Cortex of kidney (tissue), 1 donor: ENCODE measurements around the gene IRF6.

ENCODE experiments used
- DNase-seq: peaks from one replicate; lab custom pipeline; 2025; lab: John Stamatoyannopoulos, UW

IRF6 gene

GRCh38 chr1:209790286-209791193, 15.4 kb downstream of the IRF6 start:
- no peak for DNase-seq

- no peak for DNase-seq
Observed at GRCh38 chr1:209789245-209789644, 16.7 kb downstream of the IRF6 start.

- no peak for DNase-seq
Observed at GRCh38 chr1:209787551-209787950, 18.4 kb downstream of the IRF6 start.

- DNase-seq: no peak
Observed at GRCh38 chr1:209786146-209786545, 19.8 kb downstream of the IRF6 start.

- no peak for DNase-seq
Observed at GRCh38 chr1:209785592-209785991, 20.4 kb downstream of the IRF6 start.

- peak; percentile 30 for DNase-seq
Observed at GRCh38 chr1:209784265-209785169, 21.4 kb downstream of the IRF6 start, which contains the start of gene C1orf74. TSS of gene C1orf74 (minus strand) at chr1:209784559. CDS start at chr1:209783634, 925 bp downstream.

- no peak for DNase-seq
Observed at GRCh38 chr1:209783386-209783785, 22.6 kb downstream of the IRF6 start.

- DNase-seq: no peak
Observed at GRCh38 chr1:209780268-209780667, 25.7 kb downstream of the IRF6 start.

GRCh38 chr1:209778102-209778501, 27.8 kb downstream of the IRF6 start:
- DNase-seq: no peak

- no peak for DNase-seq
Observed at GRCh38 chr1:209777587-209777986, 28.4 kb downstream of the IRF6 start.

- DNase-seq: no peak
Observed at GRCh38 chr1:209775678-209776077, 30.3 kb downstream of the IRF6 start.

GRCh38 chr1:209774592-209774991, 31.4 kb downstream of the IRF6 start:
- no peak for DNase-seq

- no peak for DNase-seq
Observed at GRCh38 chr1:209772126-209772525, 33.8 kb downstream of the IRF6 start.

- DNase-seq: no peak
Observed at GRCh38 chr1:209770636-209771415, 35.1 kb downstream of the IRF6 start.

GRCh38 chr1:209769971-209770370, 36.0 kb downstream of the IRF6 start:
- DNase-seq: no peak

- DNase-seq: no peak
Observed at GRCh38 chr1:209769171-209769904, 36.6 kb downstream of the IRF6 start.

- no peak for DNase-seq
Observed at GRCh38 chr1:209768354-209768774, 37.6 kb downstream of the IRF6 start.

GRCh38 chr1:209767706-209768105, 38.2 kb downstream of the IRF6 start:
- no peak for DNase-seq

GRCh38 chr1:209767096-209767495, 38.8 kb downstream of the IRF6 start:
- DNase-seq: no peak

GRCh38 chr1:209766051-209766450, 39.9 kb downstream of the IRF6 start:
- DNase-seq: no peak

GRCh38 chr1:209761011-209761635, 44.8 kb downstream of the IRF6 start:
- DNase-seq: no peak
